GM12878 (cell line): ENCODE measurements around the gene OSBPL10. TPM values are rescaled to one million over a fixed set of nuclear protein-coding genes. Genes with fewer than 3 reads are reported as not detected.

Source experiments
- ATAC-seq: fragments of 200-7000 bp; cut with Tn5 transposase; 3 replicates; pipeline ENCODE4 v1.9.1; 2020; ENCODE audit warnings: mild to moderate bottlenecking, moderate library complexity
- BruUV-seq: library from RNA; stranded (reverse); fragments of 400-500 nt; replicated peaks from 2 replicates; lab custom pipeline; 2021; lab: Mats Ljungman, UMichigan
- CTCF ChIA-PET: fragments of 300-600 bp; sonication (Branson Sonifier 250); formaldehyde crosslinking; extraction: SDS; loops from one replicate; lab custom pipeline; 2021; ENCODE audit warnings: inconsistent platforms; lab: Yijun Ruan, JAX
- POLR2A ChIA-PET: fragments of 350-600 bp; formaldehyde crosslinking; extraction: SDS; loops from one replicate; lab custom pipeline; 2021; ENCODE audit warnings: inconsistent platforms; lab: Charles Lee
- RAD21 ChIA-PET: fragments of 300-600 bp; sonication (Branson Sonifier 250); formaldehyde crosslinking; loops from one replicate; lab custom pipeline; 2023; ENCODE audit warnings: antibody characterized with exemption; ENCODE audit not compliant: unreplicated experiment; lab: Charles Lee
- SMC1A ChIA-PET: fragments of 300-600 bp; sonication (Branson Sonifier 250); formaldehyde crosslinking; loops from one replicate; lab custom pipeline; 2023; ENCODE audit not compliant: unreplicated experiment, uncharacterized antibody; lab: Charles Lee
- DNase-seq: peaks from one replicate; pipeline ENCODE4 v3.0.0-alpha.2; 2011; ENCODE audit warnings: low read depth, low spot score
- FAIRE-seq: peaks from 3 replicates; lab custom pipeline; 2011; peaks lifted over from hg19 to GRCh38; lab: Jason Lieb, UNC
- H2AFZ ChIP-seq: 2 replicates; pipeline ENCODE4 v1.6.0; 2011; ENCODE audit warnings: low read depth, low read length, control low read depth; ENCODE audit not compliant: control insufficient read depth
- H3K27ac ChIP-seq: 2 replicates; pipeline ENCODE4 v1.5.1; 2011; ENCODE audit warnings: control low read depth; ENCODE audit not compliant: control insufficient read depth, insufficient read depth
- H3K27me3 ChIP-seq, 2 experiments: replicated peaks in 1 of 2; 2 replicates each; pipeline versions ENCODE4 v1.6.0 to v1.6.1; 2011; ENCODE audit warnings: low read length in 1 of 2; ENCODE audit not compliant: control insufficient read depth in 2 of 2, insufficient read depth in 2 of 2
- H3K36me3 ChIP-seq, 2 experiments: 2 replicates each; pipeline ENCODE4 v1.5.1; 2011; ENCODE audit warnings: low read length in 1 of 2; ENCODE audit not compliant: control insufficient read depth in 2 of 2, insufficient read depth in 2 of 2
- H3K4me1 ChIP-seq: 2 replicates; pipeline ENCODE4 v1.6.1; 2011; ENCODE audit warnings: mild to moderate bottlenecking, low read length, moderate library complexity, mixed read lengths; ENCODE audit not compliant: control insufficient read depth, insufficient read depth
- H3K4me2 ChIP-seq: 2 replicates; pipeline ENCODE4 v1.6.0; 2011; ENCODE audit warnings: control low read depth; ENCODE audit not compliant: control insufficient read depth, insufficient read depth
- H3K4me3 ChIP-seq: fragments of 200-600 bp; sonication (generic); 2 replicates; pipeline ENCODE4 v1.5.1; 2016
- H3K79me2 ChIP-seq: 2 replicates; pipeline ENCODE4 v1.6.0; 2011; ENCODE audit warnings: low read length; ENCODE audit not compliant: control insufficient read depth, insufficient read depth
- H3K9ac ChIP-seq: 2 replicates; pipeline ENCODE4 v1.8.0; 2011; ENCODE audit warnings: low read length, control low read depth, mixed read lengths; ENCODE audit not compliant: control insufficient read depth, insufficient read depth
- H3K9me3 ChIP-seq: replicated peaks from 3 replicates; pipeline ENCODE4 v1.5.1; 2011; ENCODE audit warnings: mild to moderate bottlenecking, low read length; ENCODE audit not compliant: control insufficient read depth, insufficient read depth
- H4K20me1 ChIP-seq: 2 replicates; pipeline ENCODE4 v1.6.0; 2011; ENCODE audit not compliant: control insufficient read depth, insufficient read depth
- ASH2L ChIP-seq: fragments of 300-600, 200-600 bp; sonication (generic); IDR thresholded peaks from 2 replicates; pipeline ENCODE4 v1.6.1; 2017; ENCODE audit warnings: low read depth, mild to moderate bottlenecking, borderline replicate concordance
- CBX3 ChIP-seq: fragments of 200-600 bp; sonication (generic); IDR thresholded peaks from 2 replicates; pipeline ENCODE4 v1.6.1; 2016; ENCODE audit warnings: low read depth, borderline replicate concordance
- HDAC2 ChIP-seq: fragments of 200-600 bp; sonication (generic); IDR thresholded peaks from 2 replicates; pipeline ENCODE4 v1.6.1; 2017
- KLF5 ChIP-seq: fragments of 450-650 bp; IDR thresholded peaks from 2 replicates; pipeline ENCODE4 v1.6.1; 2014; ENCODE audit warnings: mild to moderate bottlenecking; ENCODE audit not compliant: partially characterized antibody
- LARP7 ChIP-seq: fragments of 450-650 bp; IDR thresholded peaks from 2 replicates; pipeline ENCODE4 v1.6.1; 2017; ENCODE audit warnings: mild to moderate bottlenecking
- SIN3A ChIP-seq: IDR thresholded peaks from 2 replicates; pipeline ENCODE4 v1.6.1; 2012; ENCODE audit warnings: low read depth, low read length, improper control_type of control experiment
- SMAD5 ChIP-seq: IDR thresholded peaks from 2 replicates; pipeline ENCODE4 v1.6.1; 2016; ENCODE audit warnings: antibody characterized with exemption, low read depth
- SREBF2 ChIP-seq: IDR thresholded peaks from 2 replicates; pipeline ENCODE4 v1.6.1; 2012; ENCODE audit warnings: mild to moderate bottlenecking, low read length
- ZZZ3 ChIP-seq: IDR thresholded peaks from 2 replicates; pipeline ENCODE4 v1.6.1; 2011; ENCODE audit warnings: low read depth; ENCODE audit not compliant: control insufficient read depth, insufficient read length
- WGBS: methylation state at CpG from one replicate; pipeline ENCODE4 v1.1.6; 2016; ENCODE audit warnings: low lambda C conversion rate; ENCODE audit not compliant: insufficient replicate concordance, insufficient coverage; ENCODE audit errors: missing lambda C conversion rate; 5-methylcytosine and 5-hydroxymethylcytosine counted together
- in situ Hi-C: fragments of 300-500 bp; cut with MboI; formaldehyde crosslinking; loops from 9 replicates; pipeline ENCODE4 v1.14.3; 2018; ENCODE audit warnings: mixed read lengths
- intact Hi-C: fragments of 100-400 bp; cut with micrococcal nuclease; formaldehyde crosslinking; loops from one replicate; pipeline ENCODE4 v1.14.2; 2022; ENCODE audit not compliant: unreplicated experiment
- polyA plus RNA-seq, 11 experiments: library from polyadenylated mRNA; depleted of rRNA in 4 of 11; unstranded in 6 of 11; stranded (reverse) in 5 of 11; fragments of >200 nt; fragmentation: Nextera tagmentation in 4 of 11; fragmentation: Illumina TruSeq in 1 of 11; extraction: Ambion mirVana in 4 of 11; extraction: Trizol in 1 of 11; gene quantifications; 1 replicate in 1 of 11; 2 replicates in 10 of 11; pipeline versions ENCODE4 v1.2.1 to v1.2.3, GENCODE V29; 2011 to 2016; ENCODE audit warnings: inconsistent platforms in 2 of 11, missing spikeins in 2 of 11, low read depth in 1 of 11
- total RNA-seq, 4 experiments: library from RNA; depleted of rRNA in 3 of 4; stranded (reverse); fragments of >200 nt in 3 of 4; fragmentation: Illumina TruSeq in 1 of 4; extraction: Trizol in 1 of 4; gene quantifications; 2 replicates each; pipeline versions ENCODE4 v1.2.1 to v1.2.3, GENCODE V29; 2013 to 2021
- TF ChIP-seq, protein P1 (sequence below): IDR thresholded peaks from 2 replicates; pipeline ENCODE4 v1.6.1; 2012; ENCODE audit warnings: low read depth, low read length, improper control_type of control experiment

Gene OSBPL10
- total and polyA plus RNA-seq, 10 of the 15 experiments (the other 5 are each of a cell fraction or from before 2014, with no cell fraction given): 0.03 to 0.25 (median 0.09) TPM; not detected in 5

DNA sequence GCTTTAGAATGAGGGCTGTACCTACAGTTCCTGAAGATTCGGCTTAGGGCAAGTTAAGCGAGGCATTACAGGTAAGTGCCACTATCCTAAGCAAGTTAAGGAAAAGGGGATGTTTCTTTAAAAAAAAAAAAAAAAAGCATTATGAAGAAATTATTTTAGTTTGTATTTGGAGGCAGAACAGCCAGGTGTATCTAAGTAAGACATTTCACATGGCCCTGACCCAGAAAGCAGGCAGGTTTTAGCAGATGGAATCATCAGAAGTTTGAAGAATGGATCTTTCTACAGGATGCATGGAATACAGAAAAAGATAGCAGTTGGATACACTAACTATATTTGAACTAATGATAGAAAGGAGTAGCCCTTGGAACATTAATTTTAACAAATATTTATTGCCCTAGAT, 105.6 kb downstream of the OSBPL10 start:
- RAD21 ChIA-PET: no interaction called here
- BruUV-seq: no TSS peak
- in situ Hi-C loops (no loop called here), intact Hi-C loops (no loop called here)
- H3K4me3 ChIP-seq: no peak overlapping the region
- H3K27me3 ChIP-seq: no peaks in the 10 kb centered on the region; a peak in 1 of 4 replicates
- ATAC-seq: no peak
- H3K79me2 ChIP-seq: no peaks in the 10 kb centered on the region
- no peak for DNase-seq
- no peak overlapping the region for H3K27ac ChIP-seq
- SMC1A ChIA-PET: no interaction called here
- H3K9ac ChIP-seq: no peak overlapping the region
- no peak overlapping the region for H3K4me2 ChIP-seq
- TF ChIP-seq KLF5 (no peak), SREBF2 (no peak), ASH2L (no peak), ZZZ3 (no peak), LARP7 (no peak), SIN3A (no peak), SMAD5 (no peak), CBX3 (no peak), HDAC2 (no peak)
- TF ChIP-seq, protein P1, sequence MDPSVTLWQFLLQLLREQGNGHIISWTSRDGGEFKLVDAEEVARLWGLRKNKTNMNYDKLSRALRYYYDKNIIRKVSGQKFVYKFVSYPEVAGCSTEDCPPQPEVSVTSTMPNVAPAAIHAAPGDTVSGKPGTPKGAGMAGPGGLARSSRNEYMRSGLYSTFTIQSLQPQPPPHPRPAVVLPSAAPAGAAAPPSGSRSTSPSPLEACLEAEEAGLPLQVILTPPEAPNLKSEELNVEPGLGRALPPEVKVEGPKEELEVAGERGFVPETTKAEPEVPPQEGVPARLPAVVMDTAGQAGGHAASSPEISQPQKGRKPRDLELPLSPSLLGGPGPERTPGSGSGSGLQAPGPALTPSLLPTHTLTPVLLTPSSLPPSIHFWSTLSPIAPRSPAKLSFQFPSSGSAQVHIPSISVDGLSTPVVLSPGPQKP: no peak
- CTCF ChIA-PET: no interaction called here
- no peak overlapping the region for H2AFZ ChIP-seq
- H3K9me3 ChIP-seq: no peaks in the 10 kb centered on the region
- WGBS: 88% methylated on average over 2 of the region's 2 CpGs
- no peaks in the 10 kb centered on the region for H3K4me1 ChIP-seq
- FAIRE-seq: no peak
- POLR2A ChIA-PET: no interaction called here
- H4K20me1 ChIP-seq: no peaks in the 10 kb centered on the region
- no peaks in the 10 kb centered on the region for H3K36me3 ChIP-seq
